ENCODE results near the gene KCNG2.
"Not testable (repeated sequence)": the region's sequence is repeated elsewhere in the genome, so short reads cannot be mapped to it uniquely, and the experiment has no call there.

KCNG2 gene, protein sequence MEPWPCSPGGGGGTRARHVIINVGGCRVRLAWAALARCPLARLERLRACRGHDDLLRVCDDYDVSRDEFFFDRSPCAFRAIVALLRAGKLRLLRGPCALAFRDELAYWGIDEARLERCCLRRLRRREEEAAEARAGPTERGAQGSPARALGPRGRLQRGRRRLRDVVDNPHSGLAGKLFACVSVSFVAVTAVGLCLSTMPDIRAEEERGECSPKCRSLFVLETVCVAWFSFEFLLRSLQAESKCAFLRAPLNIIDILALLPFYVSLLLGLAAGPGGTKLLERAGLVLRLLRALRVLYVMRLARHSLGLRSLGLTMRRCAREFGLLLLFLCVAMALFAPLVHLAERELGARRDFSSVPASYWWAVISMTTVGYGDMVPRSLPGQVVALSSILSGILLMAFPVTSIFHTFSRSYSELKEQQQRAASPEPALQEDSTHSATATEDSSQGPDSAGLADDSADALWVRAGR

DNA sequence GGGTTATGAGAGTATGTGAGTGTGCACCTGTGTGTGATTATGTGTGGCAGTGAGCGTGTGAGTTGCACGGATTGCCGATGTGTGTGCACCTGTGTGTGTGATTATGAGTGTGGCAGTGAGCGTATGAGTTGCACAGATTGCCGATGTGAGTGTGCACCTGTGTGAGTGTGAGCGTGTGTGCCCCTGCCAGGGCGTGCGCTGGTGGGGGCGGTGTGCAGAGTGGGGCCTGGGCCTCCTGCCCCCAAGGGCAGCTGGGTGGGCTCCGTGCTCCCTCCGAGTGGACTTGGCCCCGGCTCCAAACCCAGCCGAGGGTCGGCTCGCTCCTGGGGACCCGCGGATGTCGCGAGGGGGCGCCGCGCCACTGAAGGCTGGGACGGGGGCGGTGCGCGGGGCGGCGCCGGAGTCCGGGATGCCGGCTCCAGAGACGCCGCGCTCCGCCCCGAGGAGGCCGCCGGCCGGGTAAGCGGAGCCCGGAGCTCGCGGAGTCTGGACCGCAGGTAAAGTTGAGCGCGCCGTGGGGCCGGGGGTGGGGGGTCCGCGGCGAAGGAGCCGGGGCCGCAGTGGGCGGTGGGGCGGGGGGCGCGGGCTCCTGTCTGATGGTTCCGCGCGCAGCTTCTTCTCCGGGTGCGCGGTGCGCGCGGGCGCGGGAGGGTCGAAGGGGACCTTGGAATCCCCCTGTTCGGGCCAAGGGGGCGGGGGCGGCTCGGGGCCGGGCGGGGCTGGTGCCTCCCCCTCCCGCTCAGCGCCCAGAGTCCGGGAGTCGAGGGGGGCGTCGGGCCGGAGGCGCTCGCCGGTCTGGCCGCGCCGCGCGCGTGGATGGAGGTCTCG, at the start of gene KCNG2:
Gene KCNG2, plus strand, starts transcription at position 421 of the 828 bp plus-strand sequence. CDS start 65,730 bp downstream, outside the sequence.
- no peak for DNase-seq

DNA sequence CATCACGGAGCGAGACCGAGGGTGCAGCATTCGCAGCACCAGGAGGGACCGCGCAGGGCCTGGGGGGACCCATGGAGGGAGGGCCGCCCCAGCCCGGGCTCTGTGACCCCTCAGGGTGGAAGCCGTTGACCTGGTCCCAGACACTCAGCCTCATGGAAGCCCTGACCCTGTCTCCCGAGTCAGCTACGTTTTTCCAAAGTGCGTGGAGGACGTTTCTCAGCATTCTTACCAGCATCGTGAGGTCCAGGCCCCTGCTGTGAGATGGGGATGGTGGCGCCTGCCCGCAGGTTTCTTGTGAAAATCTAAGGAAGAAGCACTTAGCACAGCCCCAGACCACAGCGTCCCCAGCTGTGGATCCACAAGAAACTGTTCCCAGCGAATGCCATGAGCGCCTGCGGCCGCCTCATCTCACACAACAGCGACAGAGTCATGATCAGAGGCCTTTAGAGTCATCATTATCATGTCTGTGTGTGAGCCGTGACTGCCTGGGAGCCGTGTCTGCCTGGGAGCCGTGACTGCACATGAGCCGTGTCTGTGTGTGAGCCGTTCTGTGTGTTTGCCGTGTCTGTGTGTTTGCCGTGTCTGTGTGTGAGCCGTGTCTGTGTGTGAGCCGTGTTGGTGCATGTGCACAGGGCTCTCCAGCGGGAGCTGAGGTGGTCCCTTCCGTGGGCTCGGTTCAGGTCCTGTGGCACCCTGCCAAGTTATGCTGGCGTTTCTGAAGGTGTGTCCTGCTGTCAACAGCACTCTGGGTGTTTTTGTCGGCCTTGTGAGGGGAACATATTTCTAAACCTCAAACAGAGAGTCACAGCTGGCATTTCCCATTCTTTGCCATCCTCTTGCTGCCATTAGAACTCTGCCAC, 49.2 kb upstream of the KCNG2 start:
- DNase-seq, result no peak

GRCh38 chr18:79749251-79750191, 48.2 kb upstream of the KCNG2 start:
- DNase-seq, result no peak

- DNase-seq, result no peak
These were observed 46.7 kb upstream of the KCNG2 start for GRCh38 chr18:79750980-79751571.

DNA sequence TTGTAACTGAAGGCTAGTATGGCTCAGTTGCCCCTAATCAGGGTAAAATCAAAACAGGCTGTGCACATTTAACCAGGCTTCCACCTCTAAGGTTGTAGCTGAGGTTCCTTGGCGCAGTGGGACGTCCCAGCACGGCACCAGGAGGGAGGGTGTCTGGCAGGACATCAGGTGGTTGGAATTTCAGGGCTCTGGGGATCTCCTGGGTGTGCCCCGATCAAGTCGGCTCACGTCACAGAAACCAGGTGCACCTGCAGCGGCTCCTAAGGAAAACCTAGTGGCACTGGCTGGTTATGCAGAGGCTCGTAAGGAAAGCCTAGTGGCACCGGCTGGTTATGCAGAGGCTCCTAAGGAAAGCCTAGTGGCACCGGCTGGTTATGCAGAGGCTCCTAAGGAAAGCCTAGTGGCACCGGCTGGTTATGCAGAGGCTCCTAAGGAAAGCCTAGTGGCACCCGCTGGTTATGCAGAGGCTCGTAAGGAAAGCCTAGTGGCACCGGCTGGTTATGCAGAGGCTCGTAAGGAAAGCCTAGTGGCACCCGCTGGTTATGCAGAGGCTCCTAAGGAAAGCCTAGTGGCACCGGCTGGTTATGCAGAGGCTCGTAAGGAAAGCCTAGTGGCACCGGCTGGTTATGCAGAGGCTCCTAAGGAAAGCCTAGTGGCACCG, 45.7 kb upstream of the KCNG2 start:
- not testable (repeated sequence) for DNase-seq

DNA sequence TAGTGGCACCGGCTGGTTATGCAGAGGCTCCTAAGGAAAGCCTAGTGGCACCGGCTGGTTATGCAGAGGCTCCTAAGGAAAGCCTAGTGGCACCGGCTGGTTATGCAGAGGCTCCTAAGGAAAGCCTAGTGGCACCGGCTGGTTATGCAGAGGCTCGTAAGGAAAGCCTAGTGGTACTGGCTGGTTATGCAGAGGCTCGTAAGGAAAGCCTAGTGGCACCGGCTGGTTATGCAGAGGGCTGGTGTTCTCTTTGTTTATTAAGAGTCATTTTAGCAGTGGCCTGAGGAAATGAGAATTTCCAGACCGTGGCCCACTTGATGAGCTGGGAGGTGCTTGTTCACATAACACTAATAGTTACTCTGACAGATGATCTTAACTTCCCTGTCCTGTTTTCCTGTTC, 44.8 kb upstream of the KCNG2 start:
- not testable (repeated sequence) for DNase-seq

GRCh38 chr18:79753391-79753851, 44.3 kb upstream of the KCNG2 start:
- no peak for DNase-seq

- DNase-seq, result no peak
These were observed 43.5 kb upstream of the KCNG2 start for GRCh38 chr18:79754022-79754761.

GRCh38 chr18:79754831-79755351, 42.8 kb upstream of the KCNG2 start:
- no peak for DNase-seq

- DNase-seq, result no peak
These were observed 42.1 kb upstream of the KCNG2 start for GRCh38 chr18:79755496-79756142.

DNA sequence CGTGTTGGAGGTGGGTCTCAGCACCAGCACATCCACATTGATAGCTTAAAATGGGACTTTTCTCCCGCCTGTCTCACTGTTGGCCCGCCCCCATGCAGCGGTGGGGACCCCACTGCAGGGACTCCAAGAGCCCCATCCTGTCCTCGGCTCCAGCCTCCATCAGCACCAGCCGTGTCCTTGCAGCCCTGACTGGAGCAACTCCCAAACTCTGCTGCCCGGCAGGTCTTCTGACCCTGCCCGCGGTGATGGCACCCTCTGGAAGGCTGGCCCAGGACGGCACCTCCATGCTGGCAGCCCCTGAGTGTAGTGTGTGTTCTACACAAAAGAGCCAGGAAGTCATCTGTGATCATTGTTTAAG, 41.6 kb upstream of the KCNG2 start:
- no peak for DNase-seq

- DNase-seq, result no peak
These were observed 40.9 kb upstream of the KCNG2 start for GRCh38 chr18:79756826-79757225.

- no peak for DNase-seq
These were observed 37.4 kb upstream of the KCNG2 start for GRCh38 chr18:79760348-79760747.

DNA sequence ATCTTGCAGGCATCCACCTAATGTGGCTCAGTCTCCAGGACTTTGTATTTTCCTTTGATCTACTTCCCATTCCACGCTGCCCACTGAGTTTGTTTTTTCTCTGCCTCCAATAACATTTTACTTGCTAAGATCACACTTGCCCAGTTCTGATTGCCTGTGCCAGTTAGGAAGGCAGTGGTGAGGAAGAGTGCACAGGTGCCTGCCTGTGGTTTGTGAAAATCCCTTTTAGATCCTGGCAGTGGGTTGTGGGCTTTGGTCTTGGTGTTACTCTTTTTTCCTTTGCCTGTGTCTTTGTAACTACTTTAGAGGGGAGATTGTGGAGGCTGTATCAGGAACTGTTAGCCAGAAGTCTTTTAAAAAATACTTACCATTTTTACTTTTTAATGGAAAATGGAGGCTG, 36.9 kb upstream of the KCNG2 start:
- no peak for DNase-seq

GRCh38 chr18:79763407-79763806, 34.3 kb upstream of the KCNG2 start:
- no peak for DNase-seq

DNA sequence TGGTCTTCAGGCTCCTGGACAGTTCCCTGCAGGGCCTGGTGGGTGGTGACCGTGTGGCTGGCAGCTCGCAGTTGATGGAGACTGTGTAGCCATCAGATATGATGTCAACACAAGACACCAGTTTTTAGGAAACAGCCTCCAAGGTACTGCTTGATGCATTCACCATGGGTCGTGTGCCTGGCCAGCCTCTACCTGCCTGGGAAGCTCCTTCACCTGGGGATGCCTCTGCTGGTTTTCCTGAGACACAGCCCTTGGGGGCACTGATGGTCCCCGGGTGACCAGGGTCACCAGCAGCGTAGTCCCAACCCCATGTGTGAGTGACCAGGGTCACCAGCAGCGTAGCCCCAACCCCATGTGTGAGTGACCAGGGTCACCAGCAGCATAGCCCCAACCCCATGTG, 33.6 kb upstream of the KCNG2 start:
- DNase-seq, result no peak

- no peak for DNase-seq
These were observed 32.1 kb upstream of the KCNG2 start for GRCh38 chr18:79765491-79766245.

DNA sequence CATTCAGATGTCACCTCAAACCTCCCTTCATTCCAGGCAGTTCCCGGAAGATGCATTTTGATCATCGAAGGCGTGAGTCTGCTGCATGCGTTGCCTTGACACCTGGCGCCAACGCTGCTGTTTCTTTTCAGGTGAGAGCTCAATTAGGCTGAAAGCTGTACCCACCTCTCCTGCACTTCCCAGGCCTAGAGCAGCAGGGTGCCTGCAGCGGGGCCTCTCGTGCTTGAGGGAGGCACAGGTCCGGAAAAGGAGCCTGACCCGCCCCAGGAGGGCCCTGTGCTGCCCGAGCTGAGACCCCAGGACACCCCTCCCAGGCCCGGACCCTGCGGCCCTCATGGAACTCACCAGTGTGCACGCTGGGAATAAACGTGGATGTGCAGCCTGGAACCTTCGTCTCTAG, 31.4 kb upstream of the KCNG2 start:
- DNase-seq, result no peak
